HEK293 (cell line): Measurements from ENCODE around the gene TTC24.
A peak's percentile ranks its signal among the peaks of the same experiment; 100 is the strongest.

Experiments
- AEBP2 ChIP-seq: fragments of 450-650 bp; formaldehyde crosslinking; IDR thresholded peaks from 2 replicates; pipeline ENCODE4 v1.5.1; 2016; ENCODE audit warnings: missing biosample characterization, missing genetic modification characterization, borderline replicate concordance
- GLI2 ChIP-seq: fragments of 450-650 bp; formaldehyde crosslinking; IDR thresholded peaks from 2 replicates; pipeline ENCODE4; 2017; ENCODE audit warnings: missing biosample characterization, missing genetic modification characterization, low read depth, borderline replicate concordance
- KLF10 ChIP-seq: fragments of 450-650 bp; IDR thresholded peaks from 2 replicates; pipeline ENCODE4 v1.5.1; 2018; ENCODE audit warnings: missing biosample characterization, mild to moderate bottlenecking, missing genetic modification characterization
- OSR2 ChIP-seq: fragments of 450-650 bp; formaldehyde crosslinking; IDR thresholded peaks from 2 replicates; pipeline ENCODE4 v1.5.1; 2016; ENCODE audit warnings: missing biosample characterization, missing genetic modification characterization
- SETDB1 ChIP-seq: IDR thresholded peaks from one replicate; pipeline ENCODE4 v1.6.1; 2017; ENCODE audit warnings: mild to moderate bottlenecking, low read length, moderate library complexity, mixed read lengths; ENCODE audit not compliant: insufficient read length
- SP7 ChIP-seq: fragments of 450-650 bp; formaldehyde crosslinking; IDR thresholded peaks from 2 replicates; pipeline ENCODE4 v1.5.1; 2016; ENCODE audit warnings: missing biosample characterization, missing genetic modification characterization
- TCF7L2 ChIP-seq: IDR thresholded peaks from 2 replicates; pipeline ENCODE4 v1.6.1; 2011; ENCODE audit warnings: low read depth, mild to moderate bottlenecking, inconsistent platforms, low read length, moderate library complexity, borderline replicate concordance
- YY1 ChIP-seq: fragments of 450-650 bp; formaldehyde crosslinking; IDR thresholded peaks from 2 replicates; pipeline ENCODE4 v1.5.1; 2018; ENCODE audit warnings: missing biosample characterization, missing genetic modification characterization
- ZBTB48 ChIP-seq: fragments of 450-650 bp; formaldehyde crosslinking; IDR thresholded peaks from 2 replicates; pipeline ENCODE4 v1.5.1; 2016; ENCODE audit warnings: missing biosample characterization, missing genetic modification characterization
- ZFP3 ChIP-seq: fragments of 450-650 bp; formaldehyde crosslinking; IDR thresholded peaks from 2 replicates; pipeline ENCODE4 v1.5.1; 2016; ENCODE audit warnings: low read depth, missing biosample characterization, missing genetic modification characterization
- ZFP37 ChIP-seq: fragments of 450-650 bp; formaldehyde crosslinking; IDR thresholded peaks from 2 replicates; pipeline ENCODE4 v1.5.1; 2016; ENCODE audit warnings: missing biosample characterization, missing genetic modification characterization
- ZNF146 ChIP-seq: fragments of 450-650 bp; formaldehyde crosslinking; IDR thresholded peaks from 2 replicates; pipeline ENCODE4 v1.5.1; 2016; ENCODE audit warnings: missing biosample characterization, missing genetic modification characterization
- ZNF175 ChIP-seq: fragments of 450-650 bp; formaldehyde crosslinking; IDR thresholded peaks from 2 replicates; pipeline ENCODE4 v1.5.1; 2016; ENCODE audit warnings: missing biosample characterization, missing genetic modification characterization
- ZNF23 ChIP-seq: fragments of 450-650 bp; formaldehyde crosslinking; IDR thresholded peaks from 2 replicates; pipeline ENCODE4 v1.5.1; 2016; ENCODE audit warnings: missing biosample characterization, missing genetic modification characterization, borderline replicate concordance
- ZNF24 ChIP-seq: fragments of 450-650 bp; formaldehyde crosslinking; IDR thresholded peaks from 2 replicates; pipeline ENCODE4 v1.5.1; 2016; ENCODE audit warnings: missing biosample characterization, missing genetic modification characterization
- ZNF341 ChIP-seq: fragments of 450-650 bp; formaldehyde crosslinking; IDR thresholded peaks from 2 replicates; pipeline ENCODE4; 2016; ENCODE audit warnings: low read depth, missing biosample characterization, missing genetic modification characterization
- ZNF350 ChIP-seq: fragments of 450-650 bp; formaldehyde crosslinking; IDR thresholded peaks from 2 replicates; pipeline ENCODE4 v1.5.0; 2017; ENCODE audit warnings: missing biosample characterization, mild to moderate bottlenecking, missing genetic modification characterization
- ZNF354C ChIP-seq: fragments of 450-650 bp; formaldehyde crosslinking; IDR thresholded peaks from 2 replicates; pipeline ENCODE4 v1.5.1; 2016; ENCODE audit warnings: missing biosample characterization, missing genetic modification characterization, low read depth, borderline replicate concordance
- ZNF391 ChIP-seq: fragments of 450-650 bp; formaldehyde crosslinking; IDR thresholded peaks from 2 replicates; pipeline ENCODE4 v1.5.1; 2016; ENCODE audit warnings: low read depth, missing biosample characterization, missing genetic modification characterization, borderline replicate concordance
- ZNF404 ChIP-seq: fragments of 450-650 bp; formaldehyde crosslinking; IDR thresholded peaks from 2 replicates; pipeline ENCODE4 v1.5.1; 2017; ENCODE audit warnings: missing biosample characterization, missing genetic modification characterization
- ZNF521 ChIP-seq: fragments of 450-650 bp; formaldehyde crosslinking; IDR thresholded peaks from 2 replicates; pipeline ENCODE4 v1.5.1; 2017; ENCODE audit warnings: missing biosample characterization, mild to moderate bottlenecking, missing genetic modification characterization
- ZNF530 ChIP-seq: fragments of 450-650 bp; formaldehyde crosslinking; IDR thresholded peaks from 2 replicates; pipeline ENCODE4 v1.5.1; 2016; ENCODE audit warnings: low read depth, missing biosample characterization, missing genetic modification characterization
- ZNF624 ChIP-seq: fragments of 450-650 bp; formaldehyde crosslinking; IDR thresholded peaks from 2 replicates; pipeline ENCODE4 v1.5.1; 2017; ENCODE audit warnings: missing biosample characterization, missing genetic modification characterization
- ZNF658 ChIP-seq: fragments of 450-650 bp; formaldehyde crosslinking; IDR thresholded peaks from 2 replicates; pipeline ENCODE4; 2016; ENCODE audit warnings: missing biosample characterization, missing genetic modification characterization
- ZNF701 ChIP-seq: fragments of 450-650 bp; formaldehyde crosslinking; IDR thresholded peaks from 2 replicates; pipeline ENCODE4 v1.5.1; 2016; ENCODE audit warnings: missing biosample characterization, missing genetic modification characterization
- ZNF707 ChIP-seq: fragments of 450-650 bp; formaldehyde crosslinking; IDR thresholded peaks from 2 replicates; pipeline ENCODE4 v1.5.1; 2016; ENCODE audit warnings: missing biosample characterization, missing genetic modification characterization
- ZNF768 ChIP-seq: fragments of 450-650 bp; formaldehyde crosslinking; IDR thresholded peaks from 2 replicates; pipeline ENCODE4 v1.5.1; 2018; ENCODE audit warnings: missing biosample characterization, mild to moderate bottlenecking, missing genetic modification characterization
- ZNF791 ChIP-seq: fragments of 450-650 bp; formaldehyde crosslinking; IDR thresholded peaks from 2 replicates; pipeline ENCODE4 v1.5.1; 2016; ENCODE audit warnings: missing biosample characterization, missing genetic modification characterization
- ZSCAN23 ChIP-seq: fragments of 450-650 bp; formaldehyde crosslinking; IDR thresholded peaks from 2 replicates; pipeline ENCODE4 v1.5.1; 2016; ENCODE audit warnings: missing biosample characterization, missing genetic modification characterization
- TF ChIP-seq, protein P1 (sequence below): fragments of 450-650 bp; formaldehyde crosslinking; conservative IDR thresholded peaks from 2 replicates; pipeline ENCODE4 v1.5.1; 2016; ENCODE audit warnings: low read depth, missing biosample characterization, missing genetic modification characterization
- TF ChIP-seq, protein P2 (sequence below): fragments of 450-650 bp; formaldehyde crosslinking; IDR thresholded peaks from 2 replicates; pipeline ENCODE4 v1.5.1; 2016; ENCODE audit warnings: missing biosample characterization, missing genetic modification characterization, low read depth
- TF ChIP-seq, protein P3 (sequence below): fragments of 450-650 bp; formaldehyde crosslinking; conservative IDR thresholded peaks from 2 replicates; pipeline ENCODE4 v1.5.1; 2016; ENCODE audit warnings: low read depth, missing biosample characterization, missing genetic modification characterization

The TTC24 gene

DNA sequence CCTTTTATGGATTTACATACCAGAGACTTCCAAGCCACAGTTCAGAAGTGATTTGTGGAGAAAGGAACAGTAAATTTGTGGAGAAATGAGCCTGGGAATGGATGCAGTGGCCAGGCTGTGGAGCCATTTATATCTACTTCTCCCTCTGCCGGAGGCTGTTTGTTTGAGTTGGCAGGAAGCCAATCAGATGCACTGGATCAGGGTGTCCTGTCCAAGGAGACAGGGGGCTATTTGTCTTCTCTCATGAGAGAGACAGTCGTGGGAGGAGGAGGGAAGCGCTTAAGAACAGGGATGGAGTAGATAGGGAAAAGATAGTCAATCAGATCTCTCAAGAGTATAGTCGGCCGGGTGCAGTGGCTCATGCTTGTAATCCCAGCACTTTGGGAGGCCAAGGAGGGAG is 36.9 kb downstream of the TTC24 start (continued):
- peak; percentile 69 for TF ChIP-seq OSR2
- no peak for TF ChIP-seq ZNF175 (tag by site-specific recombination)
- no peak for TF ChIP-seq GLI2 (tag by site-specific recombination)
- TF ChIP-seq ZNF404 (tag by site-specific recombination): no peak
- no peak for TF ChIP-seq AEBP2 (tag by site-specific recombination)
- no peak for TF ChIP-seq ZNF354C (tag by site-specific recombination)
- TF ChIP-seq ZNF350 (tag by site-specific recombination): no peak
- TF ChIP-seq YY1 (tag by site-specific recombination): no peak
- no peak for TF ChIP-seq ZNF521
- no peak for TF ChIP-seq ZNF23
- no peak for TF ChIP-seq ZNF391 (tag by site-specific recombination)
- TF ChIP-seq, protein P1, sequence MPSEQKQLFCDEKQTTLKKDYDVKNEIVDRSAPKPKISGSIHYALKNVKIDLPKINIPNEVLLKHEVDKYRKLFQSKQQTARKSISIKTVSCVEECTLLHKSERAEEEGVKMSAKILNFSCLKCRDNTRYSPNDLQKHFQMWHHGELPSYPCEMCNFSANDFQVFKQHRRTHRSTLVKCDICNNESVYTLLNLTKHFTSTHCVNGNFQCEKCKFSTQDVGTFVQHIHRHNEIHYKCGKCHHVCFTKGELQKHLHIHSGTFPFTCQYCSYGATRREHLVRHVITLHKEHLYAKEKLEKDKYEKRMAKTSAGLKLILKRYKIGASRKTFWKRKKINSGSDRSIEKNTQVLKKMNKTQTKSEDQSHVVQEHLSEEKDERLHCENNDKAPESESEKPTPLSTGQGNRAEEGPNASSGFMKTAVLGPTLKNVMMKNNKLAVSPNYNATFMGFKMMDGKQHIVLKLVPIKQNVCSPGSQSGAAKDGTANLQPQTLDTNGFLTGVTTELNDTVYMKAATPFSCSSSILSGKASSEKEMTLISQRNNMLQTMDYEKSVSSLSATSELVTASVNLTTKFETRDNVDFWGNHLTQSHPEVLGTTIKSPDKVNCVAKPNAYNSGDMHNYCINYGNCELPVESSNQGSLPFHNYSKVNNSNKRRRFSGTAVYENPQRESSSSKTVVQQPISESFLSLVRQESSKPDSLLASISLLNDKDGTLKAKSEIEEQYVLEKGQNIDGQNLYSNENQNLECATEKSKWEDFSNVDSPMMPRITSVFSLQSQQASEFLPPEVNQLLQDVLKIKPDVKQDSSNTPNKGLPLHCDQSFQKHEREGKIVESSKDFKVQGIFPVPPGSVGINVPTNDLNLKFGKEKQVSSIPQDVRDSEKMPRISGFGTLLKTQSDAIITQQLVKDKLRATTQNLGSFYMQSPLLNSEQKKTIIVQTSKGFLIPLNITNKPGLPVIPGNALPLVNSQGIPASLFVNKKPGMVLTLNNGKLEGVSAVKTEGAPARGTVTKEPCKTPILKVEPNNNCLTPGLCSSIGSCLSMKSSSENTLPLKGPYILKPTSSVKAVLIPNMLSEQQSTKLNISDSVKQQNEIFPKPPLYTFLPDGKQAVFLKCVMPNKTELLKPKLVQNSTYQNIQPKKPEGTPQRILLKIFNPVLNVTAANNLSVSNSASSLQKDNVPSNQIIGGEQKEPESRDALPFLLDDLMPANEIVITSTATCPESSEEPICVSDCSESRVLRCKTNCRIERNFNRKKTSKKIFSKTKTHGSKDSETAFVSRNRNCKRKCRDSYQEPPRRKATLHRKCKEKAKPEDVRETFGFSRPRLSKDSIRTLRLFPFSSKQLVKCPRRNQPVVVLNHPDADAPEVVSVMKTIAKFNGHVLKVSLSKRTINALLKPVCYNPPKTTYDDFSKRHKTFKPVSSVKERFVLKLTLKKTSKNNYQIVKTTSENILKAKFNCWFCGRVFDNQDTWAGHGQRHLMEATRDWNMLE (tag by site-specific recombination): no peak
- TF ChIP-seq ZSCAN23: no peak
- no peak for TF ChIP-seq ZFP3 (tag by site-specific recombination)
- no peak for TF ChIP-seq ZNF791
- TF ChIP-seq ZNF707: no peak
- TF ChIP-seq ZNF146 (tag by site-specific recombination): no peak
- no peak for TF ChIP-seq TCF7L2
- no peak for TF ChIP-seq KLF10 (tag by site-specific recombination)
- TF ChIP-seq ZNF701 (tag by site-specific recombination): no peak
- TF ChIP-seq, protein P2, sequence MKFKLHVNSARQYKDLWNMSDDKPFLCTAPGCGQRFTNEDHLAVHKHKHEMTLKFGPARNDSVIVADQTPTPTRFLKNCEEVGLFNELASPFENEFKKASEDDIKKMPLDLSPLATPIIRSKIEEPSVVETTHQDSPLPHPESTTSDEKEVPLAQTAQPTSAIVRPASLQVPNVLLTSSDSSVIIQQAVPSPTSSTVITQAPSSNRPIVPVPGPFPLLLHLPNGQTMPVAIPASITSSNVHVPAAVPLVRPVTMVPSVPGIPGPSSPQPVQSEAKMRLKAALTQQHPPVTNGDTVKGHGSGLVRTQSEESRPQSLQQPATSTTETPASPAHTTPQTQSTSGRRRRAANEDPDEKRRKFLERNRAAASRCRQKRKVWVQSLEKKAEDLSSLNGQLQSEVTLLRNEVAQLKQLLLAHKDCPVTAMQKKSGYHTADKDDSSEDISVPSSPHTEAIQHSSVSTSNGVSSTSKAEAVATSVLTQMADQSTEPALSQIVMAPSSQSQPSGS (tag by site-specific recombination): no peak
- TF ChIP-seq, protein P3, sequence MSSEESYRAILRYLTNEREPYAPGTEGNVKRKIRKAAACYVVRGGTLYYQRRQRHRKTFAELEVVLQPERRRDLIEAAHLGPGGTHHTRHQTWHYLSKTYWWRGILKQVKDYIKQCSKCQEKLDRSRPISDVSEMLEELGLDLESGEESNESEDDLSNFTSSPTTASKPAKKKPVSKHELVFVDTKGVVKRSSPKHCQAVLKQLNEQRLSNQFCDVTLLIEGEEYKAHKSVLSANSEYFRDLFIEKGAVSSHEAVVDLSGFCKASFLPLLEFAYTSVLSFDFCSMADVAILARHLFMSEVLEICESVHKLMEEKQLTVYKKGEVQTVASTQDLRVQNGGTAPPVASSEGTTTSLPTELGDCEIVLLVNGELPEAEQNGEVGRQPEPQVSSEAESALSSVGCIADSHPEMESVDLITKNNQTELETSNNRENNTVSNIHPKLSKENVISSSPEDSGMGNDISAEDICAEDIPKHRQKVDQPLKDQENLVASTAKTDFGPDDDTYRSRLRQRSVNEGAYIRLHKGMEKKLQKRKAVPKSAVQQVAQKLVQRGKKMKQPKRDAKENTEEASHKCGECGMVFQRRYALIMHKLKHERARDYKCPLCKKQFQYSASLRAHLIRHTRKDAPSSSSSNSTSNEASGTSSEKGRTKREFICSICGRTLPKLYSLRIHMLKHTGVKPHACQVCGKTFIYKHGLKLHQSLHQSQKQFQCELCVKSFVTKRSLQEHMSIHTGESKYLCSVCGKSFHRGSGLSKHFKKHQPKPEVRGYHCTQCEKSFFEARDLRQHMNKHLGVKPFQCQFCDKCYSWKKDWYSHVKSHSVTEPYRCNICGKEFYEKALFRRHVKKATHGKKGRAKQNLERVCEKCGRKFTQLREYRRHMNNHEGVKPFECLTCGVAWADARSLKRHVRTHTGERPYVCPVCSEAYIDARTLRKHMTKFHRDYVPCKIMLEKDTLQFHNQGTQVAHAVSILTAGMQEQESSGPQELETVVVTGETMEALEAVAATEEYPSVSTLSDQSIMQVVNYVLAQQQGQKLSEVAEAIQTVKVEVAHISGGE (tag by site-specific recombination): no peak
- no peak for TF ChIP-seq ZNF24 (tag by site-specific recombination)
- TF ChIP-seq ZBTB48 (tag by site-specific recombination): no peak
- TF ChIP-seq ZNF658 (tag by site-specific recombination): no peak
- peak; percentile 74 for TF ChIP-seq SP7 (tag by site-specific recombination)
- no peak for TF ChIP-seq ZNF624 (tag by site-specific recombination)
- TF ChIP-seq SETDB1: no peak
- no peak for TF ChIP-seq ZNF768 (tag by site-specific recombination)
- no peak for TF ChIP-seq ZNF530 (tag by site-specific recombination)
- peak; percentile 82 for TF ChIP-seq ZNF341 (tag by site-specific recombination)
- no peak for TF ChIP-seq ZFP37 (tag by site-specific recombination)
